WTC11 (cell line): Measurements from ENCODE around the gene OR6B2. TPM values are rescaled to one million over a fixed set of nuclear protein-coding genes. Genes with fewer than 3 reads are reported as not detected.

Experiments used
- ATAC-seq: fragments of 200-7000 bp; cut with Tn5 transposase; 2 replicates; pipeline ENCODE4 v1.10.0; 2021; ENCODE audit warnings: mild to moderate bottlenecking, moderate library complexity
- CTCF ChIA-PET: fragments of 300-600 bp; sonication (Branson Sonifier 250); formaldehyde crosslinking; loops from one replicate; lab custom pipeline; 2021; ENCODE audit warnings: antibody characterized with exemption; lab: Charles Lee
- POLR2A ChIA-PET: fragments of 350-600 bp; sonication (Branson Sonifier 250); formaldehyde crosslinking; loops from one replicate; lab custom pipeline; 2021; ENCODE audit warnings: antibody characterized with exemption; lab: Charles Lee
- DNase-seq: peaks from one replicate; pipeline ENCODE4 v3.0.0; 2021; ENCODE audit warnings: low spot score
- H3K27ac Mint-ChIP-seq: 2 replicates; pipeline ENCODE4 v1.8.0; 2021; ENCODE audit warnings: mixed read lengths
- H3K27me3 Mint-ChIP-seq: 2 replicates; pipeline ENCODE4 v1.8.0; 2021; ENCODE audit warnings: low read depth, mild to moderate bottlenecking, moderate library complexity, mixed read lengths
- H3K36me3 Mint-ChIP-seq: 2 replicates; pipeline ENCODE4 v1.8.0; 2021; ENCODE audit warnings: mixed read lengths
- H3K4me1 Mint-ChIP-seq: 2 replicates; pipeline ENCODE4 v1.8.0; 2022; ENCODE audit warnings: mixed read lengths
- H3K4me3 Mint-ChIP-seq: 2 replicates; pipeline ENCODE4 v1.8.0; 2021; ENCODE audit warnings: mild to moderate bottlenecking, moderate library complexity, mixed read lengths
- H3K9me3 Mint-ChIP-seq: 2 replicates; pipeline ENCODE4 v1.8.0; 2021; ENCODE audit warnings: mixed read lengths
- ELF4 ChIP-seq: sonication (generic); formaldehyde crosslinking; IDR thresholded peaks from 2 replicates; pipeline ENCODE4 v1.8.1; 2022; ENCODE audit warnings: low read depth, mild to moderate bottlenecking, moderate library complexity, missing genetic modification reagents
- ESRRA ChIP-seq: sonication (generic); formaldehyde crosslinking; IDR thresholded peaks from 2 replicates; pipeline ENCODE4 v1.8.1; 2022; ENCODE audit warnings: mild to moderate bottlenecking, missing genetic modification reagents, borderline replicate concordance
- GTF2I ChIP-seq: fragments of 250-450 bp; sonication (Bioruptor Pico); conservative IDR thresholded peaks from 2 replicates; pipeline ENCODE4 v1.4.0; 2021; ENCODE audit warnings: mild to moderate bottlenecking
- IRF2 ChIP-seq: sonication (generic); formaldehyde crosslinking; IDR thresholded peaks from 2 replicates; pipeline ENCODE4 v1.8.0; 2022; ENCODE audit warnings: low read depth, missing genetic modification reagents, borderline replicate concordance
- JUN ChIP-seq: sonication (generic); formaldehyde crosslinking; IDR thresholded peaks from 2 replicates; pipeline ENCODE4 v1.8.0; 2023; ENCODE audit warnings: mild to moderate bottlenecking, missing genetic modification reagents
- KAT7 ChIP-seq: sonication (generic); formaldehyde crosslinking; IDR thresholded peaks from 2 replicates; pipeline ENCODE4 v1.8.1; 2023; ENCODE audit warnings: missing genetic modification reagents, mild to moderate bottlenecking, borderline replicate concordance
- MXD4 ChIP-seq: fragments of 250-450 bp; sonication (Bioruptor Pico); IDR thresholded peaks from 2 replicates; pipeline ENCODE4 v1.8.0; 2021; ENCODE audit warnings: mild to moderate bottlenecking, moderate library complexity, borderline replicate concordance
- NFYB ChIP-seq: sonication (generic); formaldehyde crosslinking; conservative IDR thresholded peaks from 2 replicates; pipeline ENCODE4 v1.8.0; 2022; ENCODE audit warnings: low read depth, missing genetic modification reagents
- RELA ChIP-seq: sonication (generic); formaldehyde crosslinking; IDR thresholded peaks from 2 replicates; pipeline ENCODE4 v1.8.1; 2022; ENCODE audit warnings: missing genetic modification reagents, mild to moderate bottlenecking, borderline replicate concordance
- SMAD3 ChIP-seq: sonication (generic); formaldehyde crosslinking; IDR thresholded peaks from 2 replicates; pipeline ENCODE4 v1.8.0; 2022; ENCODE audit warnings: missing genetic modification reagents, mild to moderate bottlenecking, borderline replicate concordance
- SP1 ChIP-seq: sonication (generic); formaldehyde crosslinking; conservative IDR thresholded peaks from 2 replicates; pipeline ENCODE4 v1.8.1; 2022; ENCODE audit warnings: missing genetic modification reagents
- TCF7 ChIP-seq: sonication (generic); formaldehyde crosslinking; IDR thresholded peaks from 2 replicates; pipeline ENCODE4 v1.8.0; 2022; ENCODE audit warnings: mild to moderate bottlenecking, low read depth, missing genetic modification reagents, moderate library complexity
- TEAD1 ChIP-seq: sonication (generic); formaldehyde crosslinking; IDR thresholded peaks from 2 replicates; pipeline ENCODE4 v1.8.0; 2022; ENCODE audit warnings: mild to moderate bottlenecking, missing genetic modification reagents
- ZNF219 ChIP-seq: sonication (generic); formaldehyde crosslinking; IDR thresholded peaks from 2 replicates; pipeline ENCODE4 v1.8.0; 2023; ENCODE audit warnings: missing genetic modification reagents, mild to moderate bottlenecking, borderline replicate concordance
- total RNA-seq: library from RNA; stranded (reverse); gene quantifications from 3 replicates; pipeline ENCODE4 v1.2.3, GENCODE V29; 2021
- TF ChIP-seq, protein P1 (sequence below): sonication (generic); formaldehyde crosslinking; conservative IDR thresholded peaks from 2 replicates; pipeline ENCODE4 v1.8.1; 2022; ENCODE audit warnings: mild to moderate bottlenecking, missing genetic modification reagents
- TF ChIP-seq, protein P2 (sequence below): fragments of 250-450 bp; sonication (Bioruptor Pico); IDR thresholded peaks from 2 replicates; pipeline ENCODE4 v1.9.0; 2021; ENCODE audit warnings: mild to moderate bottlenecking
- TF ChIP-seq, protein P3 (sequence below): sonication (generic); formaldehyde crosslinking; IDR thresholded peaks from 2 replicates; pipeline ENCODE4 v1.8.0; 2022; ENCODE audit warnings: mild to moderate bottlenecking, missing genetic modification reagents
- TF ChIP-seq, protein P4 (sequence below): sonication (generic); formaldehyde crosslinking; IDR thresholded peaks from 2 replicates; pipeline ENCODE4 v1.8.0; 2023; ENCODE audit warnings: mild to moderate bottlenecking, missing genetic modification reagents
- TF ChIP-seq, protein P5 (sequence below): sonication (generic); formaldehyde crosslinking; IDR thresholded peaks from 2 replicates; pipeline ENCODE4 v1.8.1; 2023; ENCODE audit warnings: mild to moderate bottlenecking, moderate library complexity, missing genetic modification reagents
- TF ChIP-seq, protein P6 (sequence below): sonication (generic); formaldehyde crosslinking; IDR thresholded peaks from 2 replicates; pipeline ENCODE4 v1.8.1; 2023; ENCODE audit warnings: mild to moderate bottlenecking, missing genetic modification reagents

The OR6B2 gene
- total RNA-seq, 1 experiment from 2014 or later, result not detected

DNA sequence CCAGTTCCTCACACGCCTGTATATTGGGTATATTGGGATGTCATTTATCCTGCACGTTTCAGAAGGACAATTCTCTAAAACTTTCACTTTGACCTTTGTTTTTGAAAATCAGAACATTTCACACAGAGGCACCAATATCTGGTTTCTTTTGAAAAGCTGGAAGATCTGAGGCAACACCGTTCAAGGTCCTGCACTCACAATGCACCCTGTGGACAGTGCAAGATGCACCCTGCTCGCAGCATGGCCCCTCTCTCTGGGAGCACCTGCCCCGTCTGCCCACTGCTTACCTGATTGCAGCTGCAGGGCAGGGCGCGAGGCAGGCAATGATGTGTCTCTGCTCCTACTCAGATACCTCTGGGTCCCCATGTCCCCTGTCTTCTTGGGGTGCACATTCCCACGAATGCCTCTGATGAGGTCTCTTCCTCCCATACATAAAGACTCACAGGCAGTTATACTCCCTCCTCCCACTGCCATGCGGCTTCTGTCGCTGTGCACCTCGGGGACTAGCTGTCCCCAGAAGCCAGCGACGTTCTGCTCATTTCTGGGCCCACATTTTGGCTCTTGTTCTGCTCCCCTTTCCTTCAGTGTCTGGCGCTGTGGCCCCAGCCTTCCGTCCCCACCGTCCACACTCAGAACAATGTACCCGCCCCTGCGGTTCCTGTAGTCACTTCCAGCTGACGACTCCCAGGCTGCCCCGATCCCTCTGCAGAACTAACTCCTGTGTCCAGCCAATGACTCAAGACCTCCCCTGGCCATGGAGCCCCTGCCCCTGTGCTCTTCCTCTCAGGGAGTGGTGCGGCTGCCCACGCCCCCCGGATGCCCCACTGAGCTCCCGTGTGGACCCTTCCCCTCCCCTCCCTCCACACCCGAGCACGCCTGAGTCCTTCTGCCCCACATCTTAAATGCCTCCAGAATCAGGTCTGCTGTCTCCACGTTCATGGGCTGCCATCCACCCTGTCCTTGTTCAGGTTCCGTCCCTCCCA lies 23.2 kb upstream of the OR6B2 start, which contains the start of gene OR6B3:
OR6B3 (minus strand) TSS at position 349 of the 983 bp plus-strand sequence.
- TF ChIP-seq, protein P1, sequence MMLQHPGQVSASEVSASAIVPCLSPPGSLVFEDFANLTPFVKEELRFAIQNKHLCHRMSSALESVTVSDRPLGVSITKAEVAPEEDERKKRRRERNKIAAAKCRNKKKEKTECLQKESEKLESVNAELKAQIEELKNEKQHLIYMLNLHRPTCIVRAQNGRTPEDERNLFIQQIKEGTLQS (CRISPR knock-in tag), result no peak
- no peak for TF ChIP-seq SP1 (CRISPR knock-in tag)
- TF ChIP-seq, all 79 proteins: peak for 0
- ChIA-PET POLR2A (no interaction called here), CTCF (interaction anchor here (1.5 to 2.4 kb wide), 2 partner anchors 8 to 32 kb away, joined by 3 to 12 read pairs; no protein-coding TSS in a partner anchor)
- Mint-ChIP-seq H3K9me3 (no peaks in the 10 kb centered on the region), H3K4me3 (no peak within 1 kb of the TSS), H3K4me1 (peaks cover 5% of the 10 kb centered on the region; the same call in 1 of the 2 replicates), H3K27ac (no peak within 1 kb of the TSS), H3K27me3 (peaks cover 3% of the 10 kb centered on the region; the same call in 1 of the 2 replicates), H3K36me3 (no peaks in the 10 kb centered on the region)
- DNase-seq (no peak), ATAC-seq (no peak)

DNA sequence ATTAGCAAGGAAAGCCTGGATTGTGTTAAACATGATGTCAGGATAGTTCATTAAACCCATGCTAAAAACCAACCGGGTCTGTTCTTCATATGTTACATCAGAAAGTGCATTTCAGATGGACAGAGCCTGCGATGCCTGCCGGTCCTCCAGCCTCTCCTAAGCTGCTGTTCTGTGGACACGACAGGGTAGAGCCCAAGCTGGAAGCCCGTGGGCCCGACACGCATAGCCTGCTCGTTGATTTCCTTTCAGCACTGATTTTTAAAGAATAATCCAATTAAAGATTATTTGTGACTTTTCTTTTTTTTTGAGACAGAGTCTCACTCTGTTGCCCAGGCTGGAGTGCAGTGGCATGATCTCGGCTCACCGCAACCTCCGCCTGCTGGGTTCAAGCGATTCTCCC lies 22.3 kb upstream of the OR6B2 start:
- ChIA-PET POLR2A (no interaction called here), CTCF (interaction anchor here (1.5 to 2.4 kb wide), 2 partner anchors 9 to 31 kb away, joined by 3 to 12 read pairs; no protein-coding TSS in a partner anchor)
- no peaks in the 10 kb centered on the region for H3K36me3 Mint-ChIP-seq
- H3K4me3 Mint-ChIP-seq, result no peak overlapping the region
- no peaks in the 10 kb centered on the region for H3K4me1 Mint-ChIP-seq
- no peaks in the 10 kb centered on the region for H3K9me3 Mint-ChIP-seq
- H3K27ac Mint-ChIP-seq, result no peak overlapping the region
- no peak for TF ChIP-seq JUN (CRISPR knock-in tag)
- TF ChIP-seq, protein P2, sequence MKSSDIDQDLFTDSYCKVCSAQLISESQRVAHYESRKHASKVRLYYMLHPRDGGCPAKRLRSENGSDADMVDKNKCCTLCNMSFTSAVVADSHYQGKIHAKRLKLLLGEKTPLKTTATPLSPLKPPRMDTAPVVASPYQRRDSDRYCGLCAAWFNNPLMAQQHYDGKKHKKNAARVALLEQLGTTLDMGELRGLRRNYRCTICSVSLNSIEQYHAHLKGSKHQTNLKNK (CRISPR knock-in tag), result no peak
- TF ChIP-seq, protein P3, sequence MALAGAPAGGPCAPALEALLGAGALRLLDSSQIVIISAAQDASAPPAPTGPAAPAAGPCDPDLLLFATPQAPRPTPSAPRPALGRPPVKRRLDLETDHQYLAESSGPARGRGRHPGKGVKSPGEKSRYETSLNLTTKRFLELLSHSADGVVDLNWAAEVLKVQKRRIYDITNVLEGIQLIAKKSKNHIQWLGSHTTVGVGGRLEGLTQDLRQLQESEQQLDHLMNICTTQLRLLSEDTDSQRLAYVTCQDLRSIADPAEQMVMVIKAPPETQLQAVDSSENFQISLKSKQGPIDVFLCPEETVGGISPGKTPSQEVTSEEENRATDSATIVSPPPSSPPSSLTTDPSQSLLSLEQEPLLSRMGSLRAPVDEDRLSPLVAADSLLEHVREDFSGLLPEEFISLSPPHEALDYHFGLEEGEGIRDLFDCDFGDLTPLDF (CRISPR knock-in tag), result no peak
- TF ChIP-seq TEAD1 (CRISPR knock-in tag), result no peak
- TF ChIP-seq, protein P4, sequence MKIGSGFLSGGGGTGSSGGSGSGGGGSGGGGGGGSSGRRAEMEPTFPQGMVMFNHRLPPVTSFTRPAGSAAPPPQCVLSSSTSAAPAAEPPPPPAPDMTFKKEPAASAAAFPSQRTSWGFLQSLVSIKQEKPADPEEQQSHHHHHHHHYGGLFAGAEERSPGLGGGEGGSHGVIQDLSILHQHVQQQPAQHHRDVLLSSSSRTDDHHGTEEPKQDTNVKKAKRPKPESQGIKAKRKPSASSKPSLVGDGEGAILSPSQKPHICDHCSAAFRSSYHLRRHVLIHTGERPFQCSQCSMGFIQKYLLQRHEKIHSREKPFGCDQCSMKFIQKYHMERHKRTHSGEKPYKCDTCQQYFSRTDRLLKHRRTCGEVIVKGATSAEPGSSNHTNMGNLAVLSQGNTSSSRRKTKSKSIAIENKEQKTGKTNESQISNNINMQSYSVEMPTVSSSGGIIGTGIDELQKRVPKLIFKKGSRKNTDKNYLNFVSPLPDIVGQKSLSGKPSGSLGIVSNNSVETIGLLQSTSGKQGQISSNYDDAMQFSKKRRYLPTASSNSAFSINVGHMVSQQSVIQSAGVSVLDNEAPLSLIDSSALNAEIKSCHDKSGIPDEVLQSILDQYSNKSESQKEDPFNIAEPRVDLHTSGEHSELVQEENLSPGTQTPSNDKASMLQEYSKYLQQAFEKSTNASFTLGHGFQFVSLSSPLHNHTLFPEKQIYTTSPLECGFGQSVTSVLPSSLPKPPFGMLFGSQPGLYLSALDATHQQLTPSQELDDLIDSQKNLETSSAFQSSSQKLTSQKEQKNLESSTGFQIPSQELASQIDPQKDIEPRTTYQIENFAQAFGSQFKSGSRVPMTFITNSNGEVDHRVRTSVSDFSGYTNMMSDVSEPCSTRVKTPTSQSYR, result no peak
- no peak for TF ChIP-seq SP1 (CRISPR knock-in tag)
- no peak for TF ChIP-seq SMAD3 (CRISPR knock-in tag)
- no peak for TF ChIP-seq GTF2I (CRISPR knock-in tag)
- ATAC-seq (no peak), DNase-seq (no peak)
- peaks cover 3% of the 10 kb centered on the region; the same call in 1 of the 2 replicates for H3K27me3 Mint-ChIP-seq

DNA sequence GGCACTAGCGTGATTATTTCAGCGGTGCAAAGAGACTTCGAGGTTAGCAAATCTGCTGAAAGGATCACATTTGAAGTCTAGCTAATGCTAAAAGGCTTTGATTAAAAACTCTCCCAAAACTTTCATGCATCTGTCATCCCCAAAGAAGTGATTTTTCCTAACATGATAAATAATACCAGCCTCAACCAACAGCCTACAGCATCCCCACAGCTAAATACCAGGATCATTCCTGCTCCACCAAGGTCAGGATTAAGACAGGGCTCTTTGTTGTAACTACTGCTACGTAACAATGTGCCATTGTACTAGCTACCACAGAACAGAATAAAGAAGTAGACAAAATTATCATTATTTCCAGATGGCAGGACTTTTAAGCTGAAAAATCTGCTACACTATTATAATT lies 21.5 kb upstream of the OR6B2 start:
- Mint-ChIP-seq H3K27ac (no peak overlapping the region), H3K36me3 (no peaks in the 10 kb centered on the region), H3K4me1 (no peaks in the 10 kb centered on the region), H3K9me3 (no peaks in the 10 kb centered on the region), H3K4me3 (no peak overlapping the region), H3K27me3 (peaks cover 3% of the 10 kb centered on the region; the same call in 1 of the 2 replicates)
- DNase-seq (no peak), ATAC-seq (no peak)
- CTCF ChIA-PET, result interaction anchor here (1.1 to 2.4 kb wide), 2 partner anchors 10 to 30 kb away, joined by 5 to 12 read pairs; no protein-coding TSS in a partner anchor
- POLR2A ChIA-PET, result no interaction called here
- TF ChIP-seq ESRRA, result no peak
- TF ChIP-seq, protein P5, sequence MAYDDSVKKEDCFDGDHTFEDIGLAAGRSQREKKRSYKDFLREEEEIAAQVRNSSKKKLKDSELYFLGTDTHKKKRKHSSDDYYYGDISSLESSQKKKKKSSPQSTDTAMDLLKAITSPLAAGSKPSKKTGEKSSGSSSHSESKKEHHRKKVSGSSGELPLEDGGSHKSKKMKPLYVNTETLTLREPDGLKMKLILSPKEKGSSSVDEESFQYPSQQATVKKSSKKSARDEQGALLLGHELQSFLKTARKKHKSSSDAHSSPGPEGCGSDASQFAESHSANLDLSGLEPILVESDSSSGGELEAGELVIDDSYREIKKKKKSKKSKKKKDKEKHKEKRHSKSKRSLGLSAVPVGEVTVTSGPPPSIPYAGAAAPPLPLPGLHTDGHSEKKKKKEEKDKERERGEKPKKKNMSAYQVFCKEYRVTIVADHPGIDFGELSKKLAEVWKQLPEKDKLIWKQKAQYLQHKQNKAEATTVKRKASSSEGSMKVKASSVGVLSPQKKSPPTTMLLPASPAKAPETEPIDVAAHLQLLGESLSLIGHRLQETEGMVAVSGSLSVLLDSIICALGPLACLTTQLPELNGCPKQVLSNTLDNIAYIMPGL (CRISPR knock-in tag), result no peak
- TF ChIP-seq IRF2 (CRISPR knock-in tag), result no peak
- no peak for TF ChIP-seq ELF4 (CRISPR knock-in tag)
- no peak for TF ChIP-seq SMAD3 (CRISPR knock-in tag)
- TF ChIP-seq NFYB (CRISPR knock-in tag), result no peak
- TF ChIP-seq, protein P2 (CRISPR knock-in tag), result no peak
- TF ChIP-seq MXD4 (CRISPR knock-in tag), result no peak
- TF ChIP-seq TCF7 (CRISPR knock-in tag), result no peak
- no peak for TF ChIP-seq RELA (CRISPR knock-in tag)
- no peak for TF ChIP-seq KAT7
- no peak for TF ChIP-seq ZNF219 (CRISPR knock-in tag)
- TF ChIP-seq, protein P6, sequence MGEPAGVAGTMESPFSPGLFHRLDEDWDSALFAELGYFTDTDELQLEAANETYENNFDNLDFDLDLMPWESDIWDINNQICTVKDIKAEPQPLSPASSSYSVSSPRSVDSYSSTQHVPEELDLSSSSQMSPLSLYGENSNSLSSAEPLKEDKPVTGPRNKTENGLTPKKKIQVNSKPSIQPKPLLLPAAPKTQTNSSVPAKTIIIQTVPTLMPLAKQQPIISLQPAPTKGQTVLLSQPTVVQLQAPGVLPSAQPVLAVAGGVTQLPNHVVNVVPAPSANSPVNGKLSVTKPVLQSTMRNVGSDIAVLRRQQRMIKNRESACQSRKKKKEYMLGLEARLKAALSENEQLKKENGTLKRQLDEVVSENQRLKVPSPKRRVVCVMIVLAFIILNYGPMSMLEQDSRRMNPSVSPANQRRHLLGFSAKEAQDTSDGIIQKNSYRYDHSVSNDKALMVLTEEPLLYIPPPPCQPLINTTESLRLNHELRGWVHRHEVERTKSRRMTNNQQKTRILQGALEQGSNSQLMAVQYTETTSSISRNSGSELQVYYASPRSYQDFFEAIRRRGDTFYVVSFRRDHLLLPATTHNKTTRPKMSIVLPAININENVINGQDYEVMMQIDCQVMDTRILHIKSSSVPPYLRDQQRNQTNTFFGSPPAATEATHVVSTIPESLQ (CRISPR knock-in tag), result no peak
